Measurements from ENCODE around the gene DIP2A.

- TF ChIP-seq, protein P1, sequence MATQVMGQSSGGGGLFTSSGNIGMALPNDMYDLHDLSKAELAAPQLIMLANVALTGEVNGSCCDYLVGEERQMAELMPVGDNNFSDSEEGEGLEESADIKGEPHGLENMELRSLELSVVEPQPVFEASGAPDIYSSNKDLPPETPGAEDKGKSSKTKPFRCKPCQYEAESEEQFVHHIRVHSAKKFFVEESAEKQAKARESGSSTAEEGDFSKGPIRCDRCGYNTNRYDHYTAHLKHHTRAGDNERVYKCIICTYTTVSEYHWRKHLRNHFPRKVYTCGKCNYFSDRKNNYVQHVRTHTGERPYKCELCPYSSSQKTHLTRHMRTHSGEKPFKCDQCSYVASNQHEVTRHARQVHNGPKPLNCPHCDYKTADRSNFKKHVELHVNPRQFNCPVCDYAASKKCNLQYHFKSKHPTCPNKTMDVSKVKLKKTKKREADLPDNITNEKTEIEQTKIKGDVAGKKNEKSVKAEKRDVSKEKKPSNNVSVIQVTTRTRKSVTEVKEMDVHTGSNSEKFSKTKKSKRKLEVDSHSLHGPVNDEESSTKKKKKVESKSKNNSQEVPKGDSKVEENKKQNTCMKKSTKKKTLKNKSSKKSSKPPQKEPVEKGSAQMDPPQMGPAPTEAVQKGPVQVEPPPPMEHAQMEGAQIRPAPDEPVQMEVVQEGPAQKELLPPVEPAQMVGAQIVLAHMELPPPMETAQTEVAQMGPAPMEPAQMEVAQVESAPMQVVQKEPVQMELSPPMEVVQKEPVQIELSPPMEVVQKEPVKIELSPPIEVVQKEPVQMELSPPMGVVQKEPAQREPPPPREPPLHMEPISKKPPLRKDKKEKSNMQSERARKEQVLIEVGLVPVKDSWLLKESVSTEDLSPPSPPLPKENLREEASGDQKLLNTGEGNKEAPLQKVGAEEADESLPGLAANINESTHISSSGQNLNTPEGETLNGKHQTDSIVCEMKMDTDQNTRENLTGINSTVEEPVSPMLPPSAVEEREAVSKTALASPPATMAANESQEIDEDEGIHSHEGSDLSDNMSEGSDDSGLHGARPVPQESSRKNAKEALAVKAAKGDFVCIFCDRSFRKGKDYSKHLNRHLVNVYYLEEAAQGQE (IDR thresholded peaks at IDR 0.05; ENCODE audit: borderline replicate concordance): no peak
- TF ChIP-seq CTCF (IDR thresholded peaks at IDR 0.05; ENCODE audit: poor library complexity, severe bottlenecking) (no peak), EZH2 (IDR thresholded peaks at IDR 0.05; ENCODE audit: borderline replicate concordance, insufficient read depth, low read length, poor library complexity, severe bottlenecking) (no peak), RAD21 (conservative IDR thresholded peaks at IDR 0.05) (no peak), EP300 (conservative IDR thresholded peaks at IDR 0.05; ENCODE audit: poor library complexity, severe bottlenecking) (no peak), SMC3 (conservative IDR thresholded peaks at IDR 0.05; ENCODE audit: poor library complexity) (no peak), MXI1 (conservative IDR thresholded peaks at IDR 0.05; ENCODE audit: poor library complexity, severe bottlenecking) (no peak), POLR2AphosphoS5 (IDR thresholded peaks at IDR 0.05) (no peak)
Observed at GRCh38 chr21:46411236-46411635, 47.5 kb upstream of the DIP2A start.
